GM12878 (cell line): ENCODE results near the gene NPC1. TPM values are rescaled to one million over a fixed set of nuclear protein-coding genes. Genes with fewer than 3 reads are reported as not detected.

Source experiments
- ATAC-seq: fragments of 200-7000 bp; cut with Tn5 transposase; 3 replicates; pipeline ENCODE4 v1.9.1; 2020; ENCODE audit warnings: mild to moderate bottlenecking, moderate library complexity
- BruUV-seq: library from RNA; stranded (reverse); fragments of 400-500 nt; replicated peaks from 2 replicates; lab custom pipeline; 2021; lab: Mats Ljungman, UMichigan
- CTCF ChIA-PET: fragments of 300-600 bp; sonication (Branson Sonifier 250); formaldehyde crosslinking; extraction: SDS; loops from one replicate; lab custom pipeline; 2021; ENCODE audit warnings: inconsistent platforms; lab: Yijun Ruan, JAX
- POLR2A ChIA-PET: fragments of 350-600 bp; formaldehyde crosslinking; extraction: SDS; loops from one replicate; lab custom pipeline; 2021; ENCODE audit warnings: inconsistent platforms; lab: Charles Lee
- RAD21 ChIA-PET: fragments of 300-600 bp; sonication (Branson Sonifier 250); formaldehyde crosslinking; loops from one replicate; lab custom pipeline; 2023; ENCODE audit warnings: antibody characterized with exemption; ENCODE audit not compliant: unreplicated experiment; lab: Charles Lee
- SMC1A ChIA-PET: fragments of 300-600 bp; sonication (Branson Sonifier 250); formaldehyde crosslinking; loops from one replicate; lab custom pipeline; 2023; ENCODE audit not compliant: unreplicated experiment, uncharacterized antibody; lab: Charles Lee
- DNase-seq: peaks from one replicate; pipeline ENCODE4 v3.0.0-alpha.2; 2011; ENCODE audit warnings: low read depth, low spot score
- FAIRE-seq: peaks from 3 replicates; lab custom pipeline; 2011; peaks lifted over from hg19 to GRCh38; lab: Jason Lieb, UNC
- H2AFZ ChIP-seq: 2 replicates; pipeline ENCODE4 v1.6.0; 2011; ENCODE audit warnings: low read depth, low read length, control low read depth; ENCODE audit not compliant: control insufficient read depth
- H3K27ac ChIP-seq: 2 replicates; pipeline ENCODE4 v1.5.1; 2011; ENCODE audit warnings: control low read depth; ENCODE audit not compliant: control insufficient read depth, insufficient read depth
- H3K27me3 ChIP-seq, 2 experiments: replicated peaks in 1 of 2; 2 replicates each; pipeline versions ENCODE4 v1.6.0 to v1.6.1; 2011; ENCODE audit warnings: low read length in 1 of 2; ENCODE audit not compliant: control insufficient read depth in 2 of 2, insufficient read depth in 2 of 2
- H3K36me3 ChIP-seq, 2 experiments: 2 replicates each; pipeline ENCODE4 v1.5.1; 2011; ENCODE audit warnings: low read length in 1 of 2; ENCODE audit not compliant: control insufficient read depth in 2 of 2, insufficient read depth in 2 of 2
- H3K4me1 ChIP-seq: 2 replicates; pipeline ENCODE4 v1.6.1; 2011; ENCODE audit warnings: mild to moderate bottlenecking, low read length, moderate library complexity, mixed read lengths; ENCODE audit not compliant: control insufficient read depth, insufficient read depth
- H3K4me2 ChIP-seq: 2 replicates; pipeline ENCODE4 v1.6.0; 2011; ENCODE audit warnings: control low read depth; ENCODE audit not compliant: control insufficient read depth, insufficient read depth
- H3K4me3 ChIP-seq: fragments of 200-600 bp; sonication (generic); 2 replicates; pipeline ENCODE4 v1.5.1; 2016
- H3K79me2 ChIP-seq: 2 replicates; pipeline ENCODE4 v1.6.0; 2011; ENCODE audit warnings: low read length; ENCODE audit not compliant: control insufficient read depth, insufficient read depth
- H3K9ac ChIP-seq: 2 replicates; pipeline ENCODE4 v1.8.0; 2011; ENCODE audit warnings: low read length, control low read depth, mixed read lengths; ENCODE audit not compliant: control insufficient read depth, insufficient read depth
- H3K9me3 ChIP-seq: replicated peaks from 3 replicates; pipeline ENCODE4 v1.5.1; 2011; ENCODE audit warnings: mild to moderate bottlenecking, low read length; ENCODE audit not compliant: control insufficient read depth, insufficient read depth
- H4K20me1 ChIP-seq: 2 replicates; pipeline ENCODE4 v1.6.0; 2011; ENCODE audit not compliant: control insufficient read depth, insufficient read depth
- CTCF ChIP-seq, 3 experiments: IDR thresholded peaks in 2 of 3; conservative IDR thresholded peaks in 1 of 3; 2 replicates each; pipeline ENCODE4 v1.5.1; 2011; ENCODE audit warnings: low read depth in 3 of 3, low read length in 3 of 3, mild to moderate bottlenecking in 3 of 3, control low read depth in 2 of 3, moderate library complexity in 2 of 3, inconsistent platforms in 1 of 3, mixed read lengths in 1 of 3; ENCODE audit not compliant: control insufficient read depth in 2 of 3, insufficient read depth in 1 of 3; ENCODE audit errors: extremely low read depth in 1 of 3
- FOXM1 ChIP-seq: IDR thresholded peaks from 2 replicates; pipeline ENCODE4 v1.6.1; 2012; ENCODE audit warnings: low read depth, mild to moderate bottlenecking, inconsistent platforms, low read length, moderate library complexity
- GABPA ChIP-seq: IDR thresholded peaks from 2 replicates; pipeline ENCODE4 v1.6.1; 2014; ENCODE audit warnings: antibody characterized with exemption, low read depth, mild to moderate bottlenecking, inconsistent platforms
- IKZF2 ChIP-seq, 2 experiments: fragments of 450-650 bp; IDR thresholded peaks; 2 replicates each; pipeline ENCODE4 v1.6.1; 2017; ENCODE audit warnings: mild to moderate bottlenecking in 2 of 2, moderate library complexity in 2 of 2
- IRF5 ChIP-seq: fragments of 450-650 bp; IDR thresholded peaks from 2 replicates; pipeline ENCODE4 v1.6.1; 2017; ENCODE audit warnings: borderline replicate concordance
- MAX ChIP-seq: IDR thresholded peaks from 2 replicates; pipeline ENCODE4 v1.6.1; 2012; ENCODE audit warnings: low read depth, low read length, improper control_type of control experiment
- NKRF ChIP-seq: fragments of 450-650 bp; conservative IDR thresholded peaks from 2 replicates; pipeline ENCODE4 v1.6.1; 2017; ENCODE audit warnings: mild to moderate bottlenecking, moderate library complexity
- PML ChIP-seq: IDR thresholded peaks from 2 replicates; pipeline ENCODE4 v1.6.1; 2012; ENCODE audit warnings: low read length, inconsistent platforms
- YY1 ChIP-seq: IDR thresholded peaks from 2 replicates; pipeline ENCODE4 v1.6.1; 2011; ENCODE audit warnings: low read depth, mild to moderate bottlenecking, low read length
- ZNF217 ChIP-seq: fragments of 450-650 bp; IDR thresholded peaks from 2 replicates; pipeline ENCODE4 v1.6.1; 2017; ENCODE audit warnings: antibody characterized with exemption, mild to moderate bottlenecking
- ZZZ3 ChIP-seq: IDR thresholded peaks from 2 replicates; pipeline ENCODE4 v1.6.1; 2011; ENCODE audit warnings: low read depth; ENCODE audit not compliant: control insufficient read depth, insufficient read length
- WGBS: methylation state at CpG from one replicate; pipeline ENCODE4 v1.1.6; 2016; ENCODE audit warnings: low lambda C conversion rate; ENCODE audit not compliant: insufficient replicate concordance, insufficient coverage; ENCODE audit errors: missing lambda C conversion rate; 5-methylcytosine and 5-hydroxymethylcytosine counted together
- in situ Hi-C: fragments of 300-500 bp; cut with MboI; formaldehyde crosslinking; loops from 9 replicates; pipeline ENCODE4 v1.14.3; 2018; ENCODE audit warnings: mixed read lengths
- intact Hi-C: fragments of 100-400 bp; cut with micrococcal nuclease; formaldehyde crosslinking; loops from one replicate; pipeline ENCODE4 v1.14.2; 2022; ENCODE audit not compliant: unreplicated experiment
- polyA plus RNA-seq, 11 experiments: library from polyadenylated mRNA; depleted of rRNA in 4 of 11; unstranded in 6 of 11; stranded (reverse) in 5 of 11; fragments of >200 nt; fragmentation: Nextera tagmentation in 4 of 11; fragmentation: Illumina TruSeq in 1 of 11; extraction: Ambion mirVana in 4 of 11; extraction: Trizol in 1 of 11; gene quantifications; 1 replicate in 1 of 11; 2 replicates in 10 of 11; pipeline versions ENCODE4 v1.2.1 to v1.2.3, GENCODE V29; 2011 to 2016; ENCODE audit warnings: inconsistent platforms in 2 of 11, missing spikeins in 2 of 11, low read depth in 1 of 11
- total RNA-seq, 4 experiments: library from RNA; depleted of rRNA in 3 of 4; stranded (reverse); fragments of >200 nt in 3 of 4; fragmentation: Illumina TruSeq in 1 of 4; extraction: Trizol in 1 of 4; gene quantifications; 2 replicates each; pipeline versions ENCODE4 v1.2.1 to v1.2.3, GENCODE V29; 2013 to 2021

Gene NPC1
- total and polyA plus RNA-seq, 10 of the 15 experiments (the other 5 are each of a cell fraction or from before 2014, with no cell fraction given), result 10.1 to 45.2 (median 19.4) TPM

GRCh38 chr18:23548719-23549118 is 37.6 kb downstream of the NPC1 start (continued):
- TF ChIP-seq IRF5, result no peak
- TF ChIP-seq PML, result no peak
- no peak for TF ChIP-seq ZZZ3
- no peak for TF ChIP-seq MAX
- TF ChIP-seq, all 136 proteins: peak for 0

- SMC1A ChIA-PET, result interaction anchor here (0.7 to 1.6 kb wide), 3 partner anchors 12 to 73 kb away, joined by 3 to 4 read pairs (median 4); no protein-coding TSS in a partner anchor
- H2AFZ ChIP-seq, result no peak overlapping the region
- no peak overlapping the region for H3K4me3 ChIP-seq
- in situ Hi-C loops, result no loop called here
- H3K9me3 ChIP-seq, result no peaks in the 10 kb centered on the region
- H3K4me2 ChIP-seq, result no peak overlapping the region
- peaks cover 15 to 22% of the 10 kb centered on the region in 2 experiments for H3K36me3 ChIP-seq
- ATAC-seq (no peak), DNase-seq (no peak), FAIRE-seq (no peak)
- H3K4me1 ChIP-seq, result no peaks in the 10 kb centered on the region
- POLR2A ChIA-PET, result no interaction called here
- no peaks in the 10 kb centered on the region for H4K20me1 ChIP-seq
- intact Hi-C loops, result no loop called here
- CTCF ChIA-PET, result no interaction called here
- no peak for TF ChIP-seq NKRF
- TF ChIP-seq FOXM1, result no peak
- TF ChIP-seq ZNF217, result no peak
- no peak for TF ChIP-seq YY1
- TF ChIP-seq GABPA, result no peak
- no peak for TF ChIP-seq IKZF2 (IDR thresholded peaks at IDR 0.05)
- TF ChIP-seq CTCF (IDR thresholded peaks at IDR 0.05 in 2 of 3, conservative IDR thresholded peaks at IDR 0.05 in 1 of 3; ENCODE audit: control insufficient read depth in 2 of 3, extremely low read depth in 1 of 3, insufficient read depth in 1 of 3, low read depth in 3 of 3, low read length in 3 of 3), result no peak
- H3K27ac ChIP-seq, result no peak overlapping the region
- no peaks in the 10 kb centered on the region for H3K27me3 ChIP-seq
- RAD21 ChIA-PET, result no interaction called here
- WGBS, result 80% methylated on average over 2 of the region's 2 CpGs
- no TSS peak for BruUV-seq
- no peaks in the 10 kb centered on the region for H3K79me2 ChIP-seq
- H3K9ac ChIP-seq, result no peak overlapping the region
Observed at GRCh38 chr18:23548275-23548674, 38.0 kb downstream of the NPC1 start.
